Heart left ventricle (tissue), 16 donors: ENCODE results near the gene EEF1B2. TPM values are rescaled to one million over a fixed set of nuclear protein-coding genes. Genes with fewer than 3 reads are reported as not detected.

ENCODE experiments used
- ATAC-seq, 4 donors: fragments of 200-7000 bp; cut with Tn5 transposase; one replicate each; pipeline ENCODE4 v1.9.1; 2020 to 2022; ENCODE audit warnings: moderate library complexity in 4 of 4, mild to moderate bottlenecking in 3 of 4, moderate number of reproducible peaks in 1 of 4
- DNase-seq, 5 donors: peaks; one replicate each; pipeline ENCODE4 v3.0.0-alpha.2; 2020
- H3K27ac ChIP-seq, 12 donors: fragments of 200-600 bp; sonication (generic) in 4 of 12; one replicate each; pipeline versions ENCODE4 v1.5.0 to v1.8.0; 2016 to 2022; ENCODE audit warnings: mild to moderate bottlenecking in 2 of 12
- H3K27me3 ChIP-seq, 9 donors: fragments of 200-600 bp; sonication (generic) in 2 of 9; one replicate each; pipeline versions ENCODE4 v1.5.1 to v1.8.0; 2016 to 2022; ENCODE audit warnings: mild to moderate bottlenecking in 3 of 9
- H3K36me3 ChIP-seq, 9 donors: fragments of 200-600 bp; sonication (generic) in 2 of 9; one replicate each; pipeline versions ENCODE4 v1.5.0 to v1.8.0; 2018 to 2022; ENCODE audit warnings: mild to moderate bottlenecking in 2 of 9
- H3K4me1 ChIP-seq, 12 donors: fragments of 200-600 bp; sonication (generic) in 4 of 12; one replicate each; pipeline versions ENCODE4 v1.5.0 to v1.8.0; 2016 to 2022; ENCODE audit warnings: mild to moderate bottlenecking in 3 of 12
- H3K4me3 ChIP-seq, 12 donors: fragments of 200-600 bp; sonication (generic) in 4 of 12; one replicate each; pipeline versions ENCODE4 v1.5.0 to v1.8.0; 2017 to 2022; ENCODE audit warnings: mild to moderate bottlenecking in 9 of 12, moderate library complexity in 4 of 12
- H3K9me3 ChIP-seq, 12 donors: fragments of 200-600 bp; sonication (generic) in 4 of 12; one replicate each; pipeline versions ENCODE4 v1.5.0 to v1.8.0; 2016 to 2022; ENCODE audit warnings: mild to moderate bottlenecking in 1 of 12
- CTCF ChIP-seq, 12 donors: fragments of 200-600 bp; sonication (generic) in 4 of 12; IDR thresholded peaks; one replicate each; pipeline versions ENCODE4 v1.5.0 to v1.8.0; 2018 to 2022; ENCODE audit warnings: antibody characterized with exemption in 12 of 12, mild to moderate bottlenecking in 5 of 12
- POLR2A ChIP-seq, 2 donors: fragments of 450-650 bp; IDR thresholded peaks; one replicate each; pipeline ENCODE4 v1.6.1; 2017; ENCODE audit warnings: antibody characterized with exemption in 2 of 2, mild to moderate bottlenecking in 2 of 2, moderate library complexity in 2 of 2
- WGBS, 4 donors: extraction: QIAGEN DNeasy Blood & Tissue Kit in 2 of 4; methylation state at CpG; one replicate each; pipeline versions ENCODE4 v1.1.5 to v1.1.7; 2013 to 2018; 5-methylcytosine and 5-hydroxymethylcytosine counted together
- intact Hi-C, 10 donors: fragments of 100-400 bp; cut with DNase I; formaldehyde crosslinking; loops; one replicate each; pipeline versions ENCODE4 v1.11.1 to v1.14.2; 2022
- polyA plus RNA-seq, 2 donors: library from polyadenylated mRNA; stranded (reverse); fragments of 200-250 nt; gene quantifications; one replicate each; pipeline ENCODE4 v1.2.3, GENCODE V29; 2013
- total RNA-seq, 9 donors: library from RNA; depleted of rRNA in 2 of 9; stranded (reverse); fragments of >200 nt in 2 of 9; fragmentation: NEBNext Ultra II Directional in 3 of 9; extraction: Animal tissue kit (Norgen Biotek cat#: 25700) in 3 of 9; gene quantifications; one replicate each; pipeline versions ENCODE4 v1.1.0 to v1.2.4, GENCODE V29; 2016 to 2023
- donor health status: ischemic (EF 13 %, LVEDD 7.1; RV severe dilation, severe dysfunction).
- donor health status: healthy with polysubstance abuse.
- donor health status: DM: no; HTN: yes; CAD: no.
- donor health status: DM: no; HTN: no; CAD: no.
- donor health status: ischemic (EF 25% LVEDD 6.9; RV normal size, moderate dysfunction).
- donor health status: ischemic (EF 25% LVEDD 5.7; RV mildly dilated, moderate dysfunction).
- donor health status: healthy.
- donor health status: DM: yes; HTN: yes; CAD: no.
- donor health status: ischemic (EF 35%, LVEDD 5.7; RV mildly dilated, moderate dysfunction).
- donor health status: nonischemic (EF 11% LVEDD 7.7; RV severe dilation, severe dysfunction).
- donor health status: DM: yes; HTN: yes; CAD: no.
- donor health status: PGD.
- donor health status: ischemic (EF 29% LVEDD 5.4; RV normal size, mild dysfunction).
- donor health status: nonischemic (EF 23%, LVEDD 6.1; RV moderate dilation, normal function).

EEF1B2 gene
- total and polyA plus RNA-seq, 11 donors = 123 to 820 (median 244) TPM

DNA sequence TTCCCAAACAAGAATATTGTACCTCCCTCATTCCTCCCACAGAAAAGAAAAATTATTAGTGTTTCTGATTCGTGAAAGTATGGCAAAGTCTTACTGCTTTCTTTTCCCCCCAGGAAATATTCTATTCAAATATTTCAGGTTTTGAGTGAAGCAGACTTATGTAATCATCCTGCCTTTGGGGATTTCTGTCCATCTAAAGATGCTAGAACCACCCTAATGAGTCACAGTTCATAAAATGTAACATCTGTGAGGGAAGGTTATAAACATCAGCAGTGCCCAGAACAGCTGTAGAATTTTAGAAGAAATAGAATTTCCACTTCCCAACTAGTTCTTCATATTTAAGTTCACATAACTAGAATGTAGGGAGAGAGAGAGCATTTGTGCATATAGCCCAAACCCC, 39.0 kb downstream of the EEF1B2 start:
- ATAC-seq (peak in 2 of 4 donors; percentile 50 to 53), DNase-seq (no peak)
- intact Hi-C loops = no loop called here
- H3K27ac ChIP-seq = peak overlapping the region in 3 of 12 donors; percentile 18 to 60 (median 46)
- peaks cover 0 to 5% (median 0%) of the 10 kb centered on the region in 12 donors for H3K4me1 ChIP-seq
- H3K9me3 ChIP-seq = no peaks in the 10 kb centered on the region
- H3K27me3 ChIP-seq = no peaks in the 10 kb centered on the region
- H3K4me3 ChIP-seq = no peak overlapping the region
- WGBS, 4 donors = 50 to 78% (median 56%) methylated on average over 1 of the region's 1 CpG
- no peak for TF ChIP-seq CTCF (IDR thresholded peaks at IDR 0.05)
- no peak for TF ChIP-seq POLR2A (IDR thresholded peaks at IDR 0.05)
- H3K36me3 ChIP-seq = no peaks in the 10 kb centered on the region

DNA sequence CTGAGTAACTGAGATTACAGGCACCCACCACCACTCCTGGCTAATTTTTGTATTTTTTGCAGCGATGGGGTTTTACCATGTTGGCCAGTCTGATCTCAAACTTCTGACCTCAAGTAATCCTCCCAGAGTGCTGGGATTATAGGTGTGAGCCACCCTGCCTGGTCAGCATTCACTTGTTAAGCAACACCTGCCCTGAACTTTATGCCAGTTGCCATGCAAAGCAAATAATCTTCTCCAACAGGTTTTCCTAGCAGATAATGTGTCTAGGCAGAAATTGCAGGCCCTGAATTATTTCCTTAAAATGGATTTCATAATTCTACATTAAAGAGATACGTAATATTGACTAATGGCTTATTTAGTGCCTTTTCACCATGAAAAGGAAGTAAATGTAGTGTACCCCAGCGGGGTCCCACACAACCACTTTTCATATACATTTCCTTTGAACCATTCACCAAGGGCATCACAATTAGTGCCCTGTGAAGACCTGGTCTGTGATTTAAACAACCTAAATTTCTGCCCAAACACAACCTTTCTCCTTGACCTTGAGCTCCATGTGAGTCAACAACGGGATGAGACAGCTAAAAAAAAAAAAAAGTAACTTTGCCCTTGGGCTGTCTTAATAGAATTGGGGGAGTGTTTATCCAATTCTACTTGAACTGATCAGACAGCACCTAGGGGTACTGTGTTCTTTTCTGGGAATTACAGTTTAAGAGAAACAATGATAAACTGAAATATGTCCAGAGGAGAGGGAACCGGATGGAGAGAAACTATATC, 41.6 kb downstream of the EEF1B2 start:
- Histone ChIP-seq H3K27me3 (no peaks in the 10 kb centered on the region), H3K4me3 (no peak overlapping the region), H3K36me3 (no peaks in the 10 kb centered on the region), H3K9me3 (no peaks in the 10 kb centered on the region), H3K4me1 (no peaks in the 10 kb centered on the region), H3K27ac (no peak overlapping the region)
- TF ChIP-seq POLR2A (IDR thresholded peaks at IDR 0.05) = no peak
- TF ChIP-seq CTCF (IDR thresholded peaks at IDR 0.05) = no peak
- intact Hi-C loops = no loop called here
- DNase-seq = no peak
- no peak for ATAC-seq
- WGBS, 4 donors = 77 to 81% (median 80%) methylated on average over 5 of the region's 5 CpGs

- Histone ChIP-seq H3K4me1 (no peaks in the 10 kb centered on the region), H3K27me3 (no peaks in the 10 kb centered on the region), H3K4me3 (no peak overlapping the region), H3K9me3 (no peaks in the 10 kb centered on the region), H3K36me3 (no peaks in the 10 kb centered on the region), H3K27ac (no peak overlapping the region)
- no peak for DNase-seq
- 79 to 90% (median 86%) methylated on average over 5 to 16 of the region's 16 CpGs for WGBS, 4 donors
- no peak for ATAC-seq
- TF ChIP-seq CTCF (IDR thresholded peaks at IDR 0.05) (no peak), POLR2A (IDR thresholded peaks at IDR 0.05) (no peak)
- intact Hi-C loops = no loop called here
These were observed 42.8 kb downstream of the EEF1B2 start for GRCh38 chr2:206202446-206202845.

DNA sequence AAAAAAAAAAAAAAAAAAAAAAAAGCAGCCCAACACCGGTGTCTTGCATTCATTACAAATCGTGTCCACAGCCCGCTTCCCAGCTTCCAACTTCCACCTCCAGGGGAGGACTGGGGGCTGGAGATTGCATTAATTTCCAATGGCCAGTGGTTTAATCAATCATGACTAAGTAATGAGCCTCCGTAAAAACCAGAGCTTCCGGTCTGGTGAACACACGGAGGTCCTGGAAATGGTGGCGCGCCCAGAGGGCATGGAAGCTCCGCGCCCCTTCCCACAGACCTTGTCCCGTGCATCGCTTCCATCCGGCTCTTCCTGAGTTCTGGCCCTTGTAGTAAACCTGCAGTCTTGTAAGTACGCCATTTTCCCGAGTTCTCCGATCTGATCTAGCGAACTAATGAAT, 43.6 kb downstream of the EEF1B2 start:
- intact Hi-C loops = no loop called here
- TF ChIP-seq CTCF (IDR thresholded peaks at IDR 0.05) (no peak), POLR2A (IDR thresholded peaks at IDR 0.05) (no peak)
- DNase-seq (no peak), ATAC-seq (no peak)
- Histone ChIP-seq H3K4me1 (no peaks in the 10 kb centered on the region), H3K27ac (no peak overlapping the region), H3K36me3 (no peaks in the 10 kb centered on the region), H3K4me3 (no peak overlapping the region), H3K27me3 (no peaks in the 10 kb centered on the region), H3K9me3 (no peaks in the 10 kb centered on the region)
- WGBS, 4 donors = 94 to 97% (median 96%) methylated on average over 17 of the region's 17 CpGs
